CD4-positive, alpha-beta T cell treated with Interleukin-6 for 4 hours (primary cell): ENCODE data around the gene ZNF217.
"Not testable (repeated sequence)": the region's sequence is repeated elsewhere in the genome, so short reads cannot be mapped to it uniquely, and the experiment has no call there.

Experiments
- DNase-seq: peaks from one replicate; pipeline ENCODE4 v3.0.0-alpha.2; 2020; ENCODE audit warnings: mixed read lengths

The ZNF217 gene

GRCh38 chr20:53523615-53524014, 70.0 kb downstream of the ZNF217 start:
- not testable (repeated sequence) for DNase-seq

GRCh38 chr20:53522696-53523095, 70.9 kb downstream of the ZNF217 start:
- no peak for DNase-seq

- DNase-seq = no peak
Observed at GRCh38 chr20:53522026-53522425, 71.6 kb downstream of the ZNF217 start.

- not testable (repeated sequence) for DNase-seq
Observed at GRCh38 chr20:53521421-53521820, 72.2 kb downstream of the ZNF217 start.

- DNase-seq = no peak
Observed at GRCh38 chr20:53517146-53517545, 76.5 kb downstream of the ZNF217 start.
